K562 treated with DMSO at 1 percent for 12 hours (cell line): ENCODE data around the gene BHLHA9. TPM values are rescaled to one million over a fixed set of nuclear protein-coding genes. Genes with fewer than 3 reads are reported as not detected.

Experiments used
- total RNA-seq: library from RNA; unstranded; fragments of 300-600 nt; gene quantifications from 2 replicates; pipeline ENCODE4 v1.2.3, GENCODE V29; 2022; ENCODE audit not compliant: insufficient read depth

Gene BHLHA9
- not detected in 2 replicates for total RNA-seq

DNA sequence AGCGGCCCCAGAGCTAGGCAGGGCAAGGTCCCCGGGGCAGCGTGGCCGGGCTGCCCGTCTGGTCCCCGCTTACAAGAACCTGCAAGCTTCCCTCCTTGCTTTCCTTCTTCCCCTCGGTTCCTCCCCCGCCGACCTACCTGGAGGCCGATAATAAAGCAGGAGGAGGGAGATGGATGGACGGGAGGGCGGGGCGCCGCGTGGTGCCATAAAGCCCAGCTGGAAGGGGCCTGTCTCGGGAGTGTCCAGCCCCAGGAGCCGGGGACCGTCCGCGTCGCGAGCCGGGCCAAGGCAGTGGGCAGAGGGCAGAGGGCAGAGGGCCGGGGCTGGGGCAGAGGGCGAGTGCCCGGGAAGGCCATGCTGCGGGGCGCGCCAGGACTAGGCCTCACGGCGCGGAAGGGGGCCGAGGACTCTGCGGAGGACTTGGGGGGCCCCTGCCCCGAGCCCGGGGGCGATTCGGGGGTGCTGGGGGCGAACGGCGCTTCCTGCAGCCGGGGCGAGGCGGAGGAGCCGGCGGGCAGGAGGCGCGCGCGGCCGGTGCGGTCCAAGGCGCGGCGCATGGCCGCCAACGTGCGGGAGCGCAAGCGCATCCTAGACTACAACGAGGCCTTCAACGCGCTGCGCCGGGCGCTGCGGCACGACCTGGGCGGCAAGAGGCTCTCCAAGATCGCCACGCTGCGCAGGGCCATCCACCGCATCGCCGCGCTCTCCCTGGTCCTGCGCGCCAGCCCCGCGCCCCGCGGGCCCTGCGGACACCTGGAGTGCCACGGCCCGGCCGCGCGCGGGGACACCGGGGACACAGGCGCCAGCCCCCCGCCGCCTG, at the start of gene BHLHA9:
BHLHA9 (plus strand) TSS at position 235 of the 820 bp plus-strand sequence; CDS start at position 355, 120 bp downstream.

Other genes starting within 250 kb of the BHLHA9 start
- 0.83 and 2.8 TPM in 2 replicates for gene ABR, start 90.5 kb upstream of the BHLHA9 start, total RNA-seq
- not detected in 2 replicates for gene TRARG1, start 9.2 kb downstream of the BHLHA9 start, total RNA-seq
- 149 and 227 TPM in 2 replicates for gene YWHAE, start 129.8 kb downstream of the BHLHA9 start, total RNA-seq
- gene CRK, start 185.8 kb downstream of the BHLHA9 start, total RNA-seq, result 12.9 and 28.0 TPM in 2 replicates
- 13.4 and 33.3 TPM in 2 replicates for gene MYO1C, start 222.2 kb downstream of the BHLHA9 start, total RNA-seq
- gene INPP5K, start 246.2 kb downstream of the BHLHA9 start, total RNA-seq, result 29.7 and 35.1 TPM in 2 replicates